Measurements from ENCODE around the gene LETM1.

LETM1 gene

DNA sequence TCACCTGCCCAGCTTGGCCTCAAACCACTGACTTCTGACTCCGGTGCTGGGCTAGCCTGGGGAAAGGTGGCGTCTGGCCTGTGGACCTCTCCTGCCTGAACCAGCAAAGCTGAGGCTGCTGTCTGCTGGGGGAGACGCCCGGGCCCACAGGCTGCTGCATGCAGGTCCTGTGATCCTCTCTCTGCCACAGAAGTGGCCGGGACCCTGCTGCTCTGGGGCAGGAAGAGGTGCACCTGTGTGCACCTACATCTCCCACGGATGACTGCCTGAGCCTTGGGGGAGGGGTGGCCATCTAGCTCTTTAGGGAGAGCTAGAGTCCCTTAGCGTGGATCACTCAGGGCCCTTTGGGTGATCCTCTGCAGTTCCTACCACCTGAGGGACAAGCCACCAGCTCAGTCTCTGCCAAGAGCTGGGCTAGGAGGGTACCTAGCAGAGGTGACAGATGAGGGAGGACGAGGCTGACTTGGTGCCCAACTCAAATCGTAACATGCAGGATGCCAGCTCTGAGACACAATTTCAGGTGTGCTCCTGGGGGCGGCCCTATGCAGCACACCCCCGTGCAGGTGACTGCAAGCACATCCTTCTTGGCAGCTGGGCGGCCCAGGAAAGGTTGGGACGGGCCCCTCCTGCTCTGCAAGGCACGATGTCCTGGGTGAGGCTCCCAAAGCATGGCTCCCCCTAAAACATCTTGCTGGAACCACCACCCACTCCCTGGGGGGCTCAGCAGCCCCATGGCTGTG, 22.5 kb downstream of the LETM1 start:
- Histone ChIP-seq H3K4me1 (ENCODE audit: control insufficient read depth, insufficient read depth, low read length) (peaks cover 3% of the 10 kb centered on the region), H3K4me3 (ENCODE audit: low read depth, low read length) (no peak overlapping the region), H3K9me3 (ENCODE audit: control insufficient read depth, insufficient read depth, low read length) (no peaks in the 10 kb centered on the region), H3K36me3 (ENCODE audit: control insufficient read depth, insufficient read depth, low read length) (peaks cover 50% of the 10 kb centered on the region), H3K27me3 (ENCODE audit: control insufficient read depth, insufficient read depth, low read length) (no peaks in the 10 kb centered on the region), H3K9ac (ENCODE audit: low read depth, low read length) (no peak overlapping the region)

- peaks cover 47% of the 10 kb centered on the region for H3K36me3 ChIP-seq (ENCODE audit: control insufficient read depth, insufficient read depth, low read length)
- no peak overlapping the region for H3K9ac ChIP-seq (ENCODE audit: low read depth, low read length)
- H3K4me3 ChIP-seq (ENCODE audit: low read depth, low read length), result no peak overlapping the region
- H3K9me3 ChIP-seq (ENCODE audit: control insufficient read depth, insufficient read depth, low read length), result no peaks in the 10 kb centered on the region
- peaks cover 3% of the 10 kb centered on the region for H3K4me1 ChIP-seq (ENCODE audit: control insufficient read depth, insufficient read depth, low read length)
- H3K27me3 ChIP-seq (ENCODE audit: control insufficient read depth, insufficient read depth, low read length), result no peaks in the 10 kb centered on the region
Observed at GRCh38 chr4:1832690-1833089, 23.3 kb downstream of the LETM1 start.

- H3K9ac ChIP-seq (ENCODE audit: low read depth, low read length), result no peak overlapping the region
- H3K36me3 ChIP-seq (ENCODE audit: control insufficient read depth, insufficient read depth, low read length), result peaks cover 49% of the 10 kb centered on the region
- peaks cover 3% of the 10 kb centered on the region for H3K4me1 ChIP-seq (ENCODE audit: control insufficient read depth, insufficient read depth, low read length)
- no peak overlapping the region for H3K4me3 ChIP-seq (ENCODE audit: low read depth, low read length)
- H3K27me3 ChIP-seq (ENCODE audit: control insufficient read depth, insufficient read depth, low read length), result no peaks in the 10 kb centered on the region
- H3K9me3 ChIP-seq (ENCODE audit: control insufficient read depth, insufficient read depth, low read length), result no peaks in the 10 kb centered on the region
Observed at GRCh38 chr4:1831331-1831730, 24.6 kb downstream of the LETM1 start.

DNA sequence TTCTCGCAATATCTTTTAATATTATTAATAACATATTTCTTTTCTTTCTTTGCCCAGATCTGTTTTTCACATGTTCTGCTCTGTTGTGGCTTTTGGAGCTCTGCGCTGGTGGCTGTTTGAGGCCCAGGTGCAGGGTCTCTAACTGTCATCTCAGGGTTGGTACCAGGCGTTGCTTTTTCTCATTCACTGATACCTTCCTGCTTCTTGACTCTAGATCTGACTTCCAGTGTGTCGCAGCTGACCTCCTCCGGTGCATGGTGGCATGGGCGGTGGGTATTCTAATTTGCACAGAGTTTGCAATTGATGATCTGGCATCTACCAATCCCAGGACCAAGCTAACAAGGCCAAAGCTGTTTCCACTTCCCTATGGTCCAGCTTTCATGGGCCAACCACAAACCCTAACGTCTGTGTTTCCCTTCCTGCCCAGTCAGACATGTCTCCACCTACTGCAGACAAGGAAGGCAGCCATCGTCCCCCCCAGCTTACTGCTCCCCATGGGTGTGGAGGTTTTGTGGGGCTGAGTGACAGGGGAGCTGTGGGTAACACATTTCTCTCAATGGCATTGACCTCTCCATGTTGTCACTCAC, 25.2 kb downstream of the LETM1 start:
- Histone ChIP-seq H3K9me3 (ENCODE audit: control insufficient read depth, insufficient read depth, low read length) (no peaks in the 10 kb centered on the region), H3K4me1 (ENCODE audit: control insufficient read depth, insufficient read depth, low read length) (peaks cover 3% of the 10 kb centered on the region), H3K9ac (ENCODE audit: low read depth, low read length) (no peak overlapping the region), H3K36me3 (ENCODE audit: control insufficient read depth, insufficient read depth, low read length) (peaks cover 53% of the 10 kb centered on the region), H3K4me3 (ENCODE audit: low read depth, low read length) (no peak overlapping the region), H3K27me3 (ENCODE audit: control insufficient read depth, insufficient read depth, low read length) (no peaks in the 10 kb centered on the region)

DNA sequence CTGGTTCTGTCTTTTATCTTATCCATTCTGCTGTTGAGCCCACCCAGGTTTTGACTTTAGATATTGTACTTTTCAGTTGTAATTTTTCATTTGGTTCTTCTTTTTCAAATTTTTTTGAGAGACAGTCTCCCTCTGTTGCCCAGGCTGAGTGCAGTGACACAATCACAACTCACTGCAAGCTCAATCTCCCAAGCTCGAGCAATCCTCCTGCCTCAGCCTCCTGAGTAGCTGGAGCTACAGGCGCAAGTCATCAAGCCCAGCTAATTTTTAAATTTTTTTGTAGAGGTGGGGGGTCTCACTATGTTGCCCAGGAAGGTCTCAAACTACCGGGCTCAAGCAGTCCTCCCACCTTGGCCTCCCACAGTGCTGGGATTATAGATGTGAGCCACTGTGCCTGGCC, 25.7 kb downstream of the LETM1 start:
- H3K4me1 ChIP-seq (ENCODE audit: control insufficient read depth, insufficient read depth, low read length), result peaks cover 3% of the 10 kb centered on the region
- H3K9me3 ChIP-seq (ENCODE audit: control insufficient read depth, insufficient read depth, low read length), result no peaks in the 10 kb centered on the region
- no peaks in the 10 kb centered on the region for H3K27me3 ChIP-seq (ENCODE audit: control insufficient read depth, insufficient read depth, low read length)
- H3K4me3 ChIP-seq (ENCODE audit: low read depth, low read length), result no peak overlapping the region
- H3K36me3 ChIP-seq (ENCODE audit: control insufficient read depth, insufficient read depth, low read length), result peaks cover 55% of the 10 kb centered on the region
- no peak overlapping the region for H3K9ac ChIP-seq (ENCODE audit: low read depth, low read length)

GRCh38 chr4:1826531-1827350, 29.2 kb downstream of the LETM1 start:
- H3K36me3 ChIP-seq (ENCODE audit: control insufficient read depth, insufficient read depth, low read length), result peaks cover 51% of the 10 kb centered on the region
- H3K9ac ChIP-seq (ENCODE audit: low read depth, low read length), result no peak overlapping the region
- no peak overlapping the region for H3K4me3 ChIP-seq (ENCODE audit: low read depth, low read length)
- no peaks in the 10 kb centered on the region for H3K9me3 ChIP-seq (ENCODE audit: control insufficient read depth, insufficient read depth, low read length)
- H3K4me1 ChIP-seq (ENCODE audit: control insufficient read depth, insufficient read depth, low read length), result peaks cover 3% of the 10 kb centered on the region
- no peaks in the 10 kb centered on the region for H3K27me3 ChIP-seq (ENCODE audit: control insufficient read depth, insufficient read depth, low read length)

- no peak overlapping the region for H3K4me3 ChIP-seq (ENCODE audit: low read depth, low read length)
- H3K9ac ChIP-seq (ENCODE audit: low read depth, low read length), result no peak overlapping the region
- peaks cover 3% of the 10 kb centered on the region for H3K4me1 ChIP-seq (ENCODE audit: control insufficient read depth, insufficient read depth, low read length)
- no peaks in the 10 kb centered on the region for H3K27me3 ChIP-seq (ENCODE audit: control insufficient read depth, insufficient read depth, low read length)
- no peaks in the 10 kb centered on the region for H3K9me3 ChIP-seq (ENCODE audit: control insufficient read depth, insufficient read depth, low read length)
- peaks cover 38% of the 10 kb centered on the region for H3K36me3 ChIP-seq (ENCODE audit: control insufficient read depth, insufficient read depth, low read length)
Observed at GRCh38 chr4:1825326-1825725, 30.6 kb downstream of the LETM1 start.

GRCh38 chr4:1824746-1825145, 31.2 kb downstream of the LETM1 start:
- peaks cover 40% of the 10 kb centered on the region for H3K36me3 ChIP-seq (ENCODE audit: control insufficient read depth, insufficient read depth, low read length)
- no peaks in the 10 kb centered on the region for H3K9me3 ChIP-seq (ENCODE audit: control insufficient read depth, insufficient read depth, low read length)
- H3K27me3 ChIP-seq (ENCODE audit: control insufficient read depth, insufficient read depth, low read length), result no peaks in the 10 kb centered on the region
- H3K4me1 ChIP-seq (ENCODE audit: control insufficient read depth, insufficient read depth, low read length), result peaks cover 2% of the 10 kb centered on the region
- H3K9ac ChIP-seq (ENCODE audit: low read depth, low read length), result no peak overlapping the region
- no peak overlapping the region for H3K4me3 ChIP-seq (ENCODE audit: low read depth, low read length)

DNA sequence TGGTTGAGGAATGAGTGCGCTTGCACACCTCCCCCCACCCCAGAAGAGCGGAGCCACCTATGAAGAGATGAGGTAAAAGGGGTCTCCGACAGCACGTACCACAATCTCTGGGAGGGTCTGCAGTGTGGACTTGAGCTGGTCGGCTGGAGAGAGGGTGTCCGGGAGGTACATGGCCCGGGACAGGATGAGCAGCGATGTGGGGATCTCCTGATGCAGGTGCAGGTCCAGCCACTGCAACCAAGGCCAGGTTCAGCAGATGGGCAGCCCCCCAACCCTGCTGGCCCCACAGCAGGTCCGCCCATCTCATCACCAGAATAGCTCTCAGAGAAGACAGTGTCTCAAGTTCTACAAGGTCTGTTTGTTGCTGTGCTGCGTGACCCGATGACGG, 32.4 kb downstream of the LETM1 start:
- Histone ChIP-seq H3K4me1 (ENCODE audit: control insufficient read depth, insufficient read depth, low read length) (no peaks in the 10 kb centered on the region), H3K4me3 (ENCODE audit: low read depth, low read length) (no peak overlapping the region), H3K9me3 (ENCODE audit: control insufficient read depth, insufficient read depth, low read length) (no peaks in the 10 kb centered on the region), H3K36me3 (ENCODE audit: control insufficient read depth, insufficient read depth, low read length) (peaks cover 44% of the 10 kb centered on the region), H3K9ac (ENCODE audit: low read depth, low read length) (no peak overlapping the region), H3K27me3 (ENCODE audit: control insufficient read depth, insufficient read depth, low read length) (no peaks in the 10 kb centered on the region)

DNA sequence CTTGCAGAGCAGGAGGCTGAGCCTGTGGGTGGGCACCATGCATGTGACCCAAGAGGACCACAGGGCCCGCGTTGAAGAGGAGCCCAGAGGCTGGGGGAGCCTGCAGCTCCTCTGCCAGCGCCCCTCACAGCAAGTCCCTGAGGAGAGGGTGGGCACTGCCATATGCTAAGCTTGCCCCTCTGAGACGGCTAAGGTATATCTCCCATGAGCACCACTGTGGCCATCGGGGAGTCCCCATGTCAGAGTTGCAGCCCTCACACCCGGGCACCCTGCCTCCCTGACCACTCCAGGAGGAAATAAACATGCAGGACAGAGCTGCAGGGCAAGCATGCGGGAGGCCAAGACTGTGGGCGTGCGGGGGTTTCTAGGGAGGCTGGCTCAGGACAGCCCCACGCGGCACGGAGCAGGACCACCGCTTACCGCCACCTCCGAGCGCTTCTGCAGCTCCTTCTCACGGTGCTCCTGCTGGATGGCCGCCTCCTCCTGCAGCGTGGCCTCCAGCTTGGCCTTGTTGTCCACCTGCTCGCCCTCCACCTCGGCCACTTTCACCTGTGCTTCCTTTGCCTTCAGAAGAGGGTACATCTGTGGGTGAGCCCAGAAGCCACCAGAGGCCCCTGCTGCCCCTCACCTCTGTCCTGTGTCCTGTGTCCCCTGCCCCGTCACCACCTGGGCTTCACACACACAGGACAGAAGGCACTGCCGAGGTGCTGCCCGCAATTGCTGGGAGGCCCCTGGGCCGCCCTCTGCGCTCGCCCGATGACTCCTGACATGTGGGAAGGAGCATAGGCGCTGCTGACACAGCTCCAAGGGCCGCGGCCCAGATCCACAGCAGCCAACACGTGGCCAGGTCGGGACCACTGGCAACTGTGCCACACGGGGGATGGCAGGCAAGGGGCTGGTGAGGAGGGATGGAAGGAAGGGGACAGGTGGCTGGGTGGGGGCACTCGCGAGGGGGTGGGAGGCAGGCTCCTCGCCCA, 33.1 kb downstream of the LETM1 start:
- Histone ChIP-seq H3K9me3 (ENCODE audit: control insufficient read depth, insufficient read depth, low read length) (no peaks in the 10 kb centered on the region), H3K4me3 (ENCODE audit: low read depth, low read length) (no peak overlapping the region), H3K4me1 (ENCODE audit: control insufficient read depth, insufficient read depth, low read length) (no peaks in the 10 kb centered on the region), H3K36me3 (ENCODE audit: control insufficient read depth, insufficient read depth, low read length) (peaks cover 44% of the 10 kb centered on the region), H3K9ac (ENCODE audit: low read depth, low read length) (no peak overlapping the region), H3K27me3 (ENCODE audit: control insufficient read depth, insufficient read depth, low read length) (no peaks in the 10 kb centered on the region)
